GM13976 (cell line): ENCODE data around the gene CLOCK.

Experiments
- DNase-seq: peaks from one replicate; pipeline ENCODE4 v3.0.0; 2012; ENCODE audit warnings: low spot score
- CTCF ChIP-seq: IDR thresholded peaks from 2 replicates; pipeline ENCODE4 v1.5.1; 2012; ENCODE audit warnings: borderline replicate concordance, mild to moderate bottlenecking; ENCODE audit not compliant: insufficient read depth; ENCODE audit errors: extremely low read depth, missing control alignments, control extremely low read depth
- in situ Hi-C: fragments of 300-500 bp; cut with MboI; formaldehyde crosslinking; loops from one replicate; pipeline ENCODE4 v1.12.0; 2022; ENCODE audit warnings: low sequenced_read_pairs, mixed read lengths, inconsistent platforms; ENCODE audit not compliant: unreplicated experiment

The CLOCK gene

DNA sequence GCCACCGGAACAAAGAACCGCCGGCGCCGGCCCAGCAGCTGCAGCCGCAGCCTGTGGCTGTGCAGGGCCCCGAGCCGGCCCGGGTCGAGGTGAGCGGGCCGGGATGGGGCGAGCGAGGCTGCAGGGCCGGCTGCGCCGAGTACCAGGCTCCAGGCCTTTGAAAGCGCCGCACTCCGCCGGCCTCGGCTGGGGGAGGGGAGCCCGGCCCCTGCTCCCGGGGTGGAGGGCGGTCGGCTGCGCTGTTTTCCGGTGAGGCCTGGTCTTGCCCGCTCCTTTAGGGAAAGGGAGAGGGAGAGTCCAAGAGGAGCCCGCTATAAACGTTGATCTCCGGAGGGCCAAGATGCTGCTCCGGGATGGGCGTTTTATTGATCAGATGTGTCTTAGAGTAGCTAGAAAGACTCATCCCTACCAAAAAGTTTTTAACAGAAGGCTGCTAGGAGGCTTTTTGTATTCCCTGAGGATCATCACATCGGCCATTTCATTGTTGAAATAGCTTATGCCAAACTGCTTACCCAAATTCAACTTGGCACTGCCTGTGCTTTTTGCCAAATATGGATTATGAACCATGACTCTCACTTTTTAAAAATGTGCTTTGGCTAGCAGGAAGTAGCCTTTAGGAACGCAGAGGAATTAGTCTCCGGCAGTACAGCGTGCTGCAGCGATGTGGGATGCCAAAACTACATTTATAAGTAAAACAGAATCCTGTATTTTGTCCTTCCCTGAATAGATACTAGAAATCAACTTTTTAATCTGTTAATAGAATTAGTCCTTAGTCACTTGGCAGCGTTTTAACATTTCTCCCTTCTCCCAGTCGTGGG lies 150.2 kb downstream of the CLOCK start:
- in situ Hi-C loops: no loop called here
- peak; percentile 47 for DNase-seq
- no peak for TF ChIP-seq CTCF

DNA sequence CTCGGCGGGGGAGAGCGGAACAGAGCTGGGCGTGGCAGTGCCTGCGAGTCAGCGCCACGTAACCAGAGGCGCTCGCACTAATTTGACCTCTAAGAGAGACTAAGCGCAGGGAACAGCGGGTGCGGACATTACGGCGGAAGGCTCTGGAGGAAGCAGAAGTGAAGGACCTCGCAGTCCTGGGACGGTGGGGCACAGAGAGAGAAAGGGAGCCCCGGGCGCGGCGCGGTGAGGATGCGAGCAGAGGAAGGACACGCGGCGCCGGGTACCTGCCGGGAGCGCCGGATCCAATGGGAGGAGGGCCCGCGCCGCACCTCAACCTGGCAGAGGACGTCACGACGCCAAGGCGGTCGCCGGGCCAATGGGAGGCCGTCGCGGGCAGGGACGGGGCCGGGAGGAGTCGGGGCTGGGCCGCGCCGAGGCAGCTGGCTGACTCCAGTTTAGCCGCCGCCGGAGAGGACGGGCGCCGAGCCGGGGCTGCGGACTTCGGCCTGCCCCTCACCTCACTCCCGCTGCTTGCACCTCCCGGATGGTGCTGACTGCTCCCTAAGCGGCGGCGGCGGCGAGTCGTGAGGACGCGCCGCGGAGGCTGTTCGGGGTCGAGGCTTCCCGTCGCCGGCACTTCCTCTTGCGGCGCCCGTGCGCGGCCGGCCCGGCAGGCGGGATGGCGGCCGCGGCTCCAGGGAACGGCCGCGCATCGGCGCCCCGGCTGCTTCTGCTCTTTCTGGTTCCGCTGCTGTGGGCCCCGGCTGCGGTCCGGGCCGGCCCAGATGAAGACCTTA lies 151.0 kb downstream of the CLOCK start, which contains the start of gene TMEM165:
TSS of gene TMEM165 (plus strand) at position 429 of the 779 bp plus-strand sequence. CDS start at position 662, 233 bp downstream.
- peak; percentile 95 for DNase-seq
- in situ Hi-C loops: no loop called here
- no peak for TF ChIP-seq CTCF

DNA sequence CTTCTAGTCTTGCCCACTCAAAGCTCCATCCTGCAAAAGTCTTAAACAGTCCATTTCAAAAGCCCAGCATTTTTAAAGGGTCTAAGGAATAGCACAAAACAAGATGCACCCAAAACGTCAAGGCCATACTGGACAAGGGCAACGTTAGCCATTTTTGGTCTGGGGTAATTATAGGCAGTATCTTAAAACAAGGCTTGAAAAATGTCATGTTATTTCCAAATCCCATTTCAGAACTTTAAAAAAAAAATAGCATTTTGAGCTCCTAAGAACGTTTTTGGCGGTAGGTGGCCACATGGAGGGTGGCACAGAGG lies 151.5 kb downstream of the CLOCK start:
- no peak for DNase-seq
- TF ChIP-seq CTCF: no peak
- in situ Hi-C loops: no loop called here

GRCh38 chr4:55393461-55394320 lies 153.0 kb downstream of the CLOCK start:
- DNase-seq: no peak
- in situ Hi-C loops: no loop called here
- no peak for TF ChIP-seq CTCF

GRCh38 chr4:55386840-55387239 lies 159.9 kb downstream of the CLOCK start:
- no peak for TF ChIP-seq CTCF
- no peak for DNase-seq
- in situ Hi-C loops: no loop called here

DNA sequence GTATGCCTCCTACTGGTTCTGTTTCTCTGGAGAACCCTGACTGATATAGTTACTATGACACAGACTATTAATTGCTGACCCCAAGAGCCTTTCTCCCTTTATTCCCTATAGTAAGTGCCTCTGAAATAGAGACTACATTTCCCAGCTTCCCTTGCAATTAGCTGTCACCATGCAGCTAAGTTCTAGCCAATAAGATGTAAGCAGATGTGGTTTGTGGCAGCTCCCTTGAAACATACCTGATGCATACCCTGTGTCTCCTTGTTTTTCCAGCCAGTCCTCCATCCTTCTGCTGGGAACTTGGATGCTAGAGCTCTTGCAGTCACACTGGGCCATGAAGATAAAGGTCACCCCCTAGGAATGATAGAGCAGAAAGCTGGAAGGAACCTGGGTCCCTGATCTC lies 160.6 kb downstream of the CLOCK start:
- in situ Hi-C loops: no loop called here
- no peak for TF ChIP-seq CTCF
- DNase-seq: peak; percentile 34
